Fibroblast of the conjunctiva (primary cell): ENCODE data around the gene DIPK1C.
"Not testable (repeated sequence)": the region's sequence is repeated elsewhere in the genome, so short reads cannot be mapped to it uniquely, and the experiment has no call there.

Experiments
- DNase-seq: peaks from one replicate; pipeline ENCODE4 v3.0.0-alpha.2; 2010; ENCODE audit warnings: low read depth

DIPK1C gene

GRCh38 chr18:74457043-74457724 is at the start of gene DIPK1C:
DIPK1C (minus strand) TSS chr18:74457308; CDS start chr18:74457259, 49 bp downstream.
- no peak for DNase-seq

GRCh38 chr18:74506448-74507084 is 49.5 kb upstream of the DIPK1C start:
- DNase-seq, result peak; percentile 56

GRCh38 chr18:74505776-74506175 is 48.7 kb upstream of the DIPK1C start:
- DNase-seq, result no peak

- DNase-seq, result no peak
These were observed 46.0 kb upstream of the DIPK1C start for GRCh38 chr18:74503137-74503536.

- DNase-seq, result no peak
These were observed 44.3 kb upstream of the DIPK1C start for GRCh38 chr18:74501386-74501785.

GRCh38 chr18:74500774-74501173 is 43.7 kb upstream of the DIPK1C start:
- DNase-seq, result not testable (repeated sequence)

- no peak for DNase-seq
These were observed 43.3 kb upstream of the DIPK1C start for GRCh38 chr18:74500372-74500771.

GRCh38 chr18:74499633-74500032 is 42.5 kb upstream of the DIPK1C start:
- peak; percentile 6 for DNase-seq

- no peak for DNase-seq
These were observed 41.9 kb upstream of the DIPK1C start for GRCh38 chr18:74498712-74499627.

GRCh38 chr18:74497778-74498177 is 40.7 kb upstream of the DIPK1C start:
- no peak for DNase-seq

GRCh38 chr18:74497324-74497676 is 40.2 kb upstream of the DIPK1C start:
- no peak for DNase-seq

- peak; percentile 16 for DNase-seq
These were observed 39.6 kb upstream of the DIPK1C start for GRCh38 chr18:74496508-74497323.

GRCh38 chr18:74495581-74496507 is 38.7 kb upstream of the DIPK1C start, which contains the start of gene CNDP2:
CNDP2 (plus strand) TSS chr18:74496363; CDS start chr18:74499974, 3,611 bp downstream.
- peak; percentile 98 for DNase-seq

- no peak for DNase-seq
These were observed 37.4 kb upstream of the DIPK1C start for GRCh38 chr18:74494514-74494913.

- peak; percentile 26 for DNase-seq
These were observed 36.6 kb upstream of the DIPK1C start for GRCh38 chr18:74493689-74494088.

GRCh38 chr18:74492259-74492658 is 35.2 kb upstream of the DIPK1C start:
- DNase-seq, result no peak

GRCh38 chr18:74489676-74490075 is 32.6 kb upstream of the DIPK1C start:
- no peak for DNase-seq

- no peak for DNase-seq
These were observed 31.8 kb upstream of the DIPK1C start for GRCh38 chr18:74488864-74489263.

- DNase-seq, result no peak
These were observed 31.2 kb upstream of the DIPK1C start for GRCh38 chr18:74488354-74488753.

- DNase-seq, result no peak
These were observed 29.2 kb upstream of the DIPK1C start for GRCh38 chr18:74486119-74486849.
